GM18907 (cell line): ENCODE data around the gene MAMLD1.

ENCODE experiments used
- ATAC-seq: cut with Tn5 transposase; IDR thresholded peaks from one replicate; pipeline ENCODE4 v1.9.1; 2021; ENCODE audit warnings: mild to moderate bottlenecking, moderate library complexity; ENCODE audit not compliant: unreplicated experiment

Gene MAMLD1

DNA sequence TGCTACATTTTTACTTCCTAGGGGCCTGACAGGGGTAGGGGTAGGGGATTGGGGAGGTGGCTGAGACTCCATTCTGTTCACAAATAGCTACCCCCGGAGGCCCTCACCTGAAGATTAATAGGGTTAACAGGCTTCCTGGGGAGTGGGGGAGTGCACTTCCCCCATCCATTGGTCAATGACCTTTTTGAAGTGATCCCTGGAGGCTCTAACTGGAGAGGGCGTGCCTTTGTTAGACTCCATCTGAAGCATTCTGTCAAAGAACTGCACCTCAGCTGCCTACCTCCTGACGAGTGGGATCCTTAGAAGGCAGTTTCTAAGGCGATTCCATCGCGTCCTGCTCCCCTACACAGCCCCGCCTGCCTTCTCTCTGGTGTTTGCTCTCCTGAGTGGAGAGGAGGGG lies 195.3 kb downstream of the MAMLD1 start:
- ATAC-seq = no peak
